ENCODE measurements around the gene CTTNBP2NL. TPM values are rescaled to one million over a fixed set of nuclear protein-coding genes. Genes with fewer than 3 reads are reported as not detected.

Gene CTTNBP2NL
- total RNA-seq, 1 experiment from 2014 or later = 38.8 TPM

DNA sequence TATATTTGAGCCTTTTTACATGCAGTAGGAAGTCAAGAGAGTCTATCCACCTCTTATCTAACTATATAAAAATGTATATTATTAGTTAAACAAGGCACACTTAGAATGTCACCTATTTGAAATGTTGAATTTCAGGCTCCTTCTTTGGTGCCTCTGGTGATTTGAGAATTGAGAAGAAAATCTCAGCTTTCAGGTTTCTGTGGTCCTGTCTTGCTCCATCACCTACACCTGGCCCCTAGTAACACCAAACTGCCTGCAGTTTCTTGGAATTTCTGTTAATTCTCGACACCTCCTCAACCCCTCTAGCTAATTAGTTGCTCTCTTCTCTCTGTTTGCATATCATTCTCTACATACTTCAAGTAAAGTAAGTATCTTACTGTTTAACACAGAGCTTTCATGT, 57.9 kb downstream of the CTTNBP2NL start:
- Histone ChIP-seq H3K9me3 (ENCODE audit: control insufficient read depth, low read depth, low read length) (no peaks in the 10 kb centered on the region), H4K5ac (ENCODE audit: insufficient read length, low read depth, low read length) (no peak overlapping the region), H3K9ac (ENCODE audit: extremely low read depth, insufficient read length, low read length) (no peak overlapping the region), H3K56ac (ENCODE audit: insufficient read length, low read depth, low read length) (no peak overlapping the region), H3T11ph (ENCODE audit: low read length) (no peak overlapping the region), H4K8ac (replicated peaks; ENCODE audit: insufficient read length, low read depth, low read length) (no peak overlapping the region), H2BK15ac (ENCODE audit: low read depth, low read length) (no peak overlapping the region), H4K91ac (ENCODE audit: insufficient read length, low read depth, low read length) (no peak overlapping the region), H2BK12ac (ENCODE audit: insufficient read length, low read depth, low read length) (no peak overlapping the region), H3K18ac (ENCODE audit: insufficient read length, low read depth, low read length) (no peak overlapping the region), H2AFZ (ENCODE audit: low read length) (no peak overlapping the region), H3K27ac (ENCODE audit: insufficient read length, low read depth, low read length) (no peak overlapping the region), H2BK120ac (ENCODE audit: low read depth, low read length, poor library complexity, severe bottlenecking) (no peak overlapping the region), H3K23me2 (ENCODE audit: insufficient read length, low read depth, low read length, poor library complexity, severe bottlenecking) (no peaks in the 10 kb centered on the region), H3K79me2 (ENCODE audit: insufficient read depth, low read length) (no peaks in the 10 kb centered on the region), H4K20me1 (ENCODE audit: control insufficient read depth, insufficient read depth, insufficient read length) (no peaks in the 10 kb centered on the region), H3K23ac (ENCODE audit: insufficient read length, low read depth, low read length) (no peak overlapping the region), H2BK5ac (ENCODE audit: insufficient read length, low read length) (no peak overlapping the region), H2BK20ac (ENCODE audit: low read depth, low read length, poor library complexity, severe bottlenecking) (no peak overlapping the region), H3K79me1 (ENCODE audit: insufficient read depth, low read depth, low read length, poor library complexity, severe bottlenecking) (no peaks in the 10 kb centered on the region), H3K4ac (ENCODE audit: low read depth, low read length) (no peak overlapping the region), H3K4me2 (ENCODE audit: insufficient read depth, insufficient read length, low read length) (no peak overlapping the region), H3K4me1 (ENCODE audit: insufficient read depth, low read length) (no peaks in the 10 kb centered on the region), H3K27me3 (ENCODE audit: insufficient read depth, low read length) (no peaks in the 10 kb centered on the region), H3K14ac (ENCODE audit: insufficient read depth, low read length) (no peak overlapping the region), H2AK5ac (ENCODE audit: insufficient read length, low read length) (no peak overlapping the region)
- Mint-ChIP-seq H3K27me3 (ENCODE audit: low read depth) (no peaks in the 10 kb centered on the region), H3K4me3 (no peak overlapping the region), H3K4me1 (peaks cover 3 to 11% of the 10 kb centered on the region in 2 experiments; a peak in 3 of 4 replicates), H3K36me3 (ENCODE audit: insufficient read depth in 1 of 3, low read depth in 3 of 3) (peaks cover 21 to 74% (median 53%) of the 10 kb centered on the region in 3 experiments), H3K27ac (peak overlapping the region in 1 of 3 experiments; percentile 61; a peak in 1 of 7 replicates), H3K9me3 (no peaks in the 10 kb centered on the region)
- TF ChIP-seq, protein P1, sequence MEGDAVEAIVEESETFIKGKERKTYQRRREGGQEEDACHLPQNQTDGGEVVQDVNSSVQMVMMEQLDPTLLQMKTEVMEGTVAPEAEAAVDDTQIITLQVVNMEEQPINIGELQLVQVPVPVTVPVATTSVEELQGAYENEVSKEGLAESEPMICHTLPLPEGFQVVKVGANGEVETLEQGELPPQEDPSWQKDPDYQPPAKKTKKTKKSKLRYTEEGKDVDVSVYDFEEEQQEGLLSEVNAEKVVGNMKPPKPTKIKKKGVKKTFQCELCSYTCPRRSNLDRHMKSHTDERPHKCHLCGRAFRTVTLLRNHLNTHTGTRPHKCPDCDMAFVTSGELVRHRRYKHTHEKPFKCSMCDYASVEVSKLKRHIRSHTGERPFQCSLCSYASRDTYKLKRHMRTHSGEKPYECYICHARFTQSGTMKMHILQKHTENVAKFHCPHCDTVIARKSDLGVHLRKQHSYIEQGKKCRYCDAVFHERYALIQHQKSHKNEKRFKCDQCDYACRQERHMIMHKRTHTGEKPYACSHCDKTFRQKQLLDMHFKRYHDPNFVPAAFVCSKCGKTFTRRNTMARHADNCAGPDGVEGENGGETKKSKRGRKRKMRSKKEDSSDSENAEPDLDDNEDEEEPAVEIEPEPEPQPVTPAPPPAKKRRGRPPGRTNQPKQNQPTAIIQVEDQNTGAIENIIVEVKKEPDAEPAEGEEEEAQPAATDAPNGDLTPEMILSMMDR (conservative IDR thresholded peaks at IDR 0.05) = no peak
- no peak for DNase-seq
- no CpG with 5 or more reads among the region's 1 CpG for WGBS (ENCODE audit: extremely low coverage, insufficient read length, low lambda C conversion rate)
